ENCODE data around the gene CLDND1. TPM values are rescaled to one million over a fixed set of nuclear protein-coding genes. Genes with fewer than 3 reads are reported as not detected.
"Not testable (repeated sequence)": the region's sequence is repeated elsewhere in the genome, so short reads cannot be mapped to it uniquely, and the experiment has no call there.

Gene CLDND1
- total RNA-seq, 6 experiments from 2014 or later: 41.4 to 52.3 (median 48.5) TPM

- Mint-ChIP-seq H3K27me3 (ENCODE audit: insufficient read depth) (peaks cover 20% of the 10 kb centered on the region), H3K4me1 (ENCODE audit: low read depth) (peaks cover 51% of the 10 kb centered on the region), H3K27ac (no peak overlapping the region), H3K9me3 (no peaks in the 10 kb centered on the region; the same call in 1 of the 2 replicates), H3K4me3 (no peak overlapping the region), H3K36me3 (ENCODE audit: low read depth) (no peaks in the 10 kb centered on the region)
- no peak for DNase-seq
- TF ChIP-seq CTCF (IDR thresholded peaks at IDR 0.05): no peak
These were observed 38.2 kb upstream of the CLDND1 start for GRCh38 chr3:98560911-98561310.

GRCh38 chr3:98559769-98560168, 37.1 kb upstream of the CLDND1 start:
- not testable (repeated sequence) for H3K9me3 Mint-ChIP-seq; H3K4me3 Mint-ChIP-seq; DNase-seq; H3K36me3 Mint-ChIP-seq (ENCODE audit: low read depth); H3K27ac Mint-ChIP-seq
- Mint-ChIP-seq H3K4me1 (ENCODE audit: low read depth) (peaks cover 40% of the 10 kb centered on the region), H3K27me3 (ENCODE audit: insufficient read depth) (peaks cover 25% of the 10 kb centered on the region)

GRCh38 chr3:98558100-98558827, 35.6 kb upstream of the CLDND1 start:
- no peak for TF ChIP-seq CTCF (IDR thresholded peaks at IDR 0.05)
- Mint-ChIP-seq H3K36me3 (ENCODE audit: low read depth) (no peaks in the 10 kb centered on the region), H3K27ac (no peak overlapping the region), H3K9me3 (no peaks in the 10 kb centered on the region; the same call in 1 of the 2 replicates), H3K4me3 (no peak overlapping the region), H3K4me1 (ENCODE audit: low read depth) (peaks cover 26% of the 10 kb centered on the region), H3K27me3 (ENCODE audit: insufficient read depth) (peaks cover 30% of the 10 kb centered on the region)
- DNase-seq: no peak

GRCh38 chr3:98557324-98558010, 34.8 kb upstream of the CLDND1 start:
- no peak for TF ChIP-seq CTCF (IDR thresholded peaks at IDR 0.05)
- Mint-ChIP-seq H3K27ac (no peak overlapping the region), H3K4me1 (ENCODE audit: low read depth) (peaks cover 18% of the 10 kb centered on the region), H3K9me3 (no peaks in the 10 kb centered on the region; the same call in 1 of the 2 replicates), H3K36me3 (ENCODE audit: low read depth) (no peaks in the 10 kb centered on the region), H3K27me3 (ENCODE audit: insufficient read depth) (peaks cover 33% of the 10 kb centered on the region), H3K4me3 (no peak overlapping the region)
- no peak for DNase-seq

- TF ChIP-seq CTCF (IDR thresholded peaks at IDR 0.05): no peak
- no peak for DNase-seq
- peaks cover 12% of the 10 kb centered on the region; the same call in 1 of the 2 replicates for H3K4me1 Mint-ChIP-seq (ENCODE audit: low read depth)
- H3K27me3 Mint-ChIP-seq (ENCODE audit: insufficient read depth): peaks cover 33% of the 10 kb centered on the region
- no peak overlapping the region for H3K4me3 Mint-ChIP-seq
- no peak overlapping the region for H3K27ac Mint-ChIP-seq
- no peaks in the 10 kb centered on the region for H3K36me3 Mint-ChIP-seq (ENCODE audit: low read depth)
- no peaks in the 10 kb centered on the region; the same call in 1 of the 2 replicates for H3K9me3 Mint-ChIP-seq
These were observed 33.7 kb upstream of the CLDND1 start for GRCh38 chr3:98556164-98557130.

Measured in HFFc6 (cell line).